Mesenchymal stem cell (in vitro differentiated cells and primary cell): ENCODE measurements around the gene GJC2.

ENCODE experiments used
- DNase-seq: peaks from one replicate; pipeline ENCODE4 v3.0.0-alpha.2; 2013
- H2AFZ ChIP-seq: one replicate; pipeline ENCODE4 v1.6.1; 2013; ENCODE audit warnings: low read depth, mild to moderate bottlenecking, control low read depth, inconsistent platforms, low read length, moderate library complexity
- H2AK5ac ChIP-seq: 2 replicates; pipeline ENCODE4 v1.6.1; 2013; ENCODE audit warnings: low read length, moderate library complexity, mild to moderate bottlenecking, inconsistent platforms; ENCODE audit not compliant: severe bottlenecking
- H2BK120ac ChIP-seq: one replicate; pipeline ENCODE4 v1.6.1; 2013; ENCODE audit warnings: low read depth, mild to moderate bottlenecking, inconsistent platforms, low read length, moderate library complexity
- H2BK12ac ChIP-seq, 2 experiments: one replicate each; pipeline ENCODE4 v1.6.1; 2013; ENCODE audit warnings: inconsistent platforms in 2 of 2, low read length in 2 of 2, mild to moderate bottlenecking in 2 of 2, moderate library complexity in 2 of 2, control low read depth in 1 of 2
- H2BK15ac ChIP-seq: one replicate; pipeline ENCODE4 v1.6.1; 2013; ENCODE audit warnings: mild to moderate bottlenecking, low read depth, inconsistent platforms; ENCODE audit not compliant: poor library complexity, severe bottlenecking
- H2BK5ac ChIP-seq: 2 replicates; pipeline ENCODE4 v1.6.1; 2013; ENCODE audit warnings: low read depth, mild to moderate bottlenecking, low read length, control low read depth, inconsistent platforms; ENCODE audit not compliant: poor library complexity, severe bottlenecking
- H3K14ac ChIP-seq, 2 experiments: one replicate each; pipeline ENCODE4 v1.6.1; 2013; ENCODE audit warnings: inconsistent platforms in 2 of 2, low read length in 2 of 2, control low read depth in 1 of 2, mild to moderate bottlenecking in 1 of 2, moderate library complexity in 1 of 2
- H3K18ac ChIP-seq, 2 experiments: one replicate each; pipeline ENCODE4 v1.6.1; 2013; ENCODE audit warnings: inconsistent platforms in 2 of 2, low read length in 2 of 2, control low read depth in 1 of 2, low read depth in 1 of 2, mild to moderate bottlenecking in 1 of 2
- H3K23ac ChIP-seq, 2 experiments: one replicate each; pipeline ENCODE4 v1.6.1; 2013; ENCODE audit warnings: inconsistent platforms in 2 of 2, low read length in 2 of 2, mild to moderate bottlenecking in 2 of 2, moderate library complexity in 2 of 2, control low read depth in 1 of 2
- H3K27ac ChIP-seq: 2 replicates; pipeline ENCODE4 v1.5.1; 2013; ENCODE audit warnings: mild to moderate bottlenecking, moderate library complexity, low read length, control low read depth, inconsistent platforms; ENCODE audit not compliant: poor library complexity, severe bottlenecking
- H3K27me3 ChIP-seq, 2 experiments: 2 replicates each; pipeline versions ENCODE4 v1.6.1 to v1.7.0; 2013; ENCODE audit warnings: low read length in 2 of 2, mild to moderate bottlenecking in 2 of 2, moderate library complexity in 2 of 2, control low read depth in 1 of 2, inconsistent platforms in 1 of 2; ENCODE audit not compliant: control insufficient read depth in 1 of 2, insufficient read depth in 1 of 2
- H3K36me3 ChIP-seq, 2 experiments: 2 replicates each; pipeline versions ENCODE4 v1.6.1 to v1.7.0; 2013; ENCODE audit warnings: low read length in 2 of 2, control low read depth in 1 of 2, inconsistent platforms in 1 of 2, low read depth in 1 of 2, mild to moderate bottlenecking in 1 of 2; ENCODE audit not compliant: insufficient read depth in 2 of 2, control insufficient read depth in 1 of 2
- H3K4ac ChIP-seq, 2 experiments: one replicate each; pipeline ENCODE4 v1.6.1; 2013; ENCODE audit warnings: inconsistent platforms in 2 of 2, low read length in 2 of 2, mild to moderate bottlenecking in 2 of 2, moderate library complexity in 2 of 2, control low read depth in 1 of 2, low read depth in 1 of 2
- H3K4me1 ChIP-seq: 2 replicates; pipeline ENCODE4 v1.6.1; 2013; ENCODE audit warnings: low read depth, low read length, control low read depth; ENCODE audit not compliant: control insufficient read depth, insufficient read depth
- H3K4me2 ChIP-seq: 2 replicates; pipeline ENCODE4 v1.6.1; 2013; ENCODE audit warnings: low read length, mild to moderate bottlenecking, inconsistent platforms; ENCODE audit not compliant: poor library complexity, severe bottlenecking
- H3K4me3 ChIP-seq, 2 experiments: 2 replicates each; pipeline versions ENCODE4 v1.5.1 to v1.7.0; 2013; ENCODE audit warnings: low read length in 2 of 2, mild to moderate bottlenecking in 2 of 2, control low read depth in 1 of 2, low read depth in 1 of 2; ENCODE audit not compliant: insufficient read depth in 1 of 2
- H3K79me1 ChIP-seq: replicated peaks from 2 replicates; pipeline ENCODE4 v1.6.1; 2013; ENCODE audit warnings: mild to moderate bottlenecking, control low read depth, low read length, inconsistent platforms; ENCODE audit not compliant: poor library complexity, severe bottlenecking
- H3K9ac ChIP-seq: 2 replicates; pipeline ENCODE4 v1.7.0; 2013; ENCODE audit warnings: mild to moderate bottlenecking, low read length, moderate library complexity
- H3K9me3 ChIP-seq: 2 replicates; pipeline ENCODE4 v1.7.0; 2013; ENCODE audit warnings: mild to moderate bottlenecking, low read length; ENCODE audit not compliant: control insufficient read depth
- H4K8ac ChIP-seq: one replicate; pipeline ENCODE4 v1.6.1; 2013; ENCODE audit warnings: inconsistent platforms, mild to moderate bottlenecking, low read length, moderate library complexity
- H4K91ac ChIP-seq: one replicate; pipeline ENCODE4 v1.6.1; 2013; ENCODE audit warnings: mild to moderate bottlenecking, low read length, inconsistent platforms
- WGBS: methylation state at CpG from one replicate; pipeline ENCODE4 v1.1.7; 2013; ENCODE audit warnings: mixed read lengths; 5-methylcytosine and 5-hydroxymethylcytosine counted together

Gene GJC2

GRCh38 chr1:228112617-228113016 lies 37.1 kb upstream of the GJC2 start:
- WGBS = no CpG with 5 or more reads among the region's 1 CpG
- Histone ChIP-seq H4K8ac (no peak overlapping the region), H3K79me1 (peaks cover 18% of the 10 kb centered on the region)

GRCh38 chr1:228114827-228115226 lies 34.9 kb upstream of the GJC2 start:
- H3K27ac ChIP-seq = no peak overlapping the region
- no peak overlapping the region for H2AFZ ChIP-seq
- H3K9me3 ChIP-seq = no peaks in the 10 kb centered on the region
- H4K8ac ChIP-seq = no peak overlapping the region
- no peak overlapping the region for H3K4ac ChIP-seq
- H3K18ac ChIP-seq = no peak overlapping the region
- H2BK120ac ChIP-seq = no peak overlapping the region
- DNase-seq = no peak
- 100% methylated on average over 1 of the region's 3 CpGs for WGBS
- no peak overlapping the region for H3K9ac ChIP-seq
- no peak overlapping the region for H2BK12ac ChIP-seq
- peaks cover 3% of the 10 kb centered on the region for H3K79me1 ChIP-seq
- no peak overlapping the region for H2BK5ac ChIP-seq
- no peak overlapping the region for H4K91ac ChIP-seq
- H2BK15ac ChIP-seq = no peak overlapping the region
- no peak overlapping the region for H3K4me3 ChIP-seq
- H3K36me3 ChIP-seq = no peaks in the 10 kb centered on the region
- no peaks in the 10 kb centered on the region for H3K27me3 ChIP-seq
- H3K4me1 ChIP-seq = peaks cover 4% of the 10 kb centered on the region
- no peak overlapping the region for H3K23ac ChIP-seq
- no peak overlapping the region for H3K4me2 ChIP-seq
- no peak overlapping the region for H3K14ac ChIP-seq
- no peak overlapping the region for H2AK5ac ChIP-seq

More at GRCh38 chr1:228112617-228113016, 37.1 kb upstream of the GJC2 start:
- no peak overlapping the region for H2BK12ac ChIP-seq
- no peak overlapping the region for H2AFZ ChIP-seq
- no peak overlapping the region for H2BK120ac ChIP-seq
- H3K4ac ChIP-seq = no peak overlapping the region
- peaks cover 15% of the 10 kb centered on the region for H3K4me1 ChIP-seq
- no peaks in the 10 kb centered on the region for H3K9me3 ChIP-seq
- no peak overlapping the region for H3K27ac ChIP-seq
- no peak overlapping the region for H4K91ac ChIP-seq
- H3K4me3 ChIP-seq = no peak overlapping the region
- no peak overlapping the region for H2AK5ac ChIP-seq
- H3K27me3 ChIP-seq = no peaks in the 10 kb centered on the region
- H3K14ac ChIP-seq = no peak overlapping the region
- no peak overlapping the region for H3K9ac ChIP-seq
- no peak overlapping the region for H2BK15ac ChIP-seq
- DNase-seq = no peak
- peaks cover 2 to 4% of the 10 kb centered on the region in 2 experiments for H3K36me3 ChIP-seq
- no peak overlapping the region for H3K18ac ChIP-seq
- no peak overlapping the region for H3K23ac ChIP-seq
- H2BK5ac ChIP-seq = no peak overlapping the region
- no peak overlapping the region for H3K4me2 ChIP-seq

DNA sequence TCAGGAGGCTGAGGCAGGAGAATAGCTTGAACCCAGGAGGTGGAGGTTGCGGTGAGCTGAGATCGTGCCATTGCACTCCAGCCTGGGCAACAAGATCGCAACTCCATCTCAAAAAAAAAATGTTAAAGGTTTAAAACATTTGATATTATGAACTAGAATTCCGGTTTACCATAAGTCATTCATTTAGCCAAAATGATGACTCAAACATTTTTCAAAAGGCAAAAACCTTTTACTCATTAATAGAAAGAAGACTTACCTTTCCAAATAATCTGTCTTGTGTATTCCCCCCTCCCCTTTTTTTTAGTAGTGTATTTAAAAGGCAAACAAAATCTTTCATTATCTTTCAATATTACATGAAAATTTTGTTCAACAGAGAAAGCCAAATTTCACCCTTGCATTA lies 32.4 kb upstream of the GJC2 start:
- Histone ChIP-seq H3K4me2 (no peak overlapping the region), H3K27me3 (peaks cover 0 to 6% of the 10 kb centered on the region in 2 experiments), H3K4me3 (no peak overlapping the region), H2BK15ac (no peak overlapping the region), H3K9me3 (no peaks in the 10 kb centered on the region), H3K79me1 (no peaks in the 10 kb centered on the region), H4K8ac (no peak overlapping the region), H3K27ac (no peak overlapping the region), H3K9ac (no peak overlapping the region), H3K18ac (no peak overlapping the region), H3K14ac (no peak overlapping the region), H2BK12ac (no peak overlapping the region), H2BK5ac (no peak overlapping the region), H3K4me1 (no peaks in the 10 kb centered on the region), H2BK120ac (no peak overlapping the region), H3K4ac (no peak overlapping the region), H2AFZ (no peak overlapping the region), H4K91ac (no peak overlapping the region), H3K36me3 (no peaks in the 10 kb centered on the region), H2AK5ac (no peak overlapping the region), H3K23ac (no peak overlapping the region)
- WGBS = 100% methylated on average over 2 of the region's 4 CpGs
- DNase-seq = no peak

GRCh38 chr1:228118040-228118439 lies 31.7 kb upstream of the GJC2 start:
- H3K27ac ChIP-seq = no peak overlapping the region
- H2AK5ac ChIP-seq = no peak overlapping the region
- 66% methylated on average over 2 of the region's 2 CpGs for WGBS

More at GRCh38 chr1:228118040-228118439, 31.7 kb upstream of the GJC2 start:
- Histone ChIP-seq H3K79me1 (no peaks in the 10 kb centered on the region), H2BK5ac (no peak overlapping the region), H3K18ac (no peak overlapping the region), H2BK120ac (no peak overlapping the region), H4K8ac (no peak overlapping the region), H2BK15ac (no peak overlapping the region), H3K14ac (no peak overlapping the region), H3K23ac (no peak overlapping the region), H3K4ac (no peak overlapping the region), H3K4me2 (no peak overlapping the region), H3K9ac (no peak overlapping the region), H4K91ac (no peak overlapping the region), H2AFZ (no peak overlapping the region), H3K4me1 (no peaks in the 10 kb centered on the region), H3K36me3 (no peaks in the 10 kb centered on the region), H3K4me3 (no peak overlapping the region), H3K9me3 (no peaks in the 10 kb centered on the region), H3K27me3 (peaks cover 0 to 14% of the 10 kb centered on the region in 2 experiments), H2BK12ac (no peak overlapping the region)
- DNase-seq = no peak
